ENCODE measurements around the gene LARGE1.
"Not testable (repeated sequence)": the region's sequence is repeated elsewhere in the genome, so short reads cannot be mapped to it uniquely, and the experiment has no call there.

The LARGE1 gene

DNA sequence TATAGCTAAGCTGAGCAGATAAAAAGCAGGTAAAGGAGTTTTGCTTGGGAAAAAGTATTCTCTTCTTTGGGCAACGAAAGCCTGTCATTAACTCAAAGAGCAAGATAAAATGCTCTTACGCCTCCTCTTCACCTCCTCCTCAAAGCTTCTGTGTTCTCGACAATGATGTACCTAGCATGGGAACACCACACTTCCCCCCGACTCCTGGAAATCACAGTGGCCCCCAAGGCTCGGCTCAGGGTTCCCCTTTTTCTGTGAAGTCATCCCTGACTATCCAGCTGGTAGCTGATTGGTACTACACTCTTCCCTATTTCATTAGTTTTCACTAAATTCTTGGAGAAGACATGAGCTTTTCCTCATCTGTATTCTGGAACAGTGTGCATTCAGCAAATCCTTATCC, 336.1 kb downstream of the LARGE1 start:
- ATAC-seq, result no peak

DNA sequence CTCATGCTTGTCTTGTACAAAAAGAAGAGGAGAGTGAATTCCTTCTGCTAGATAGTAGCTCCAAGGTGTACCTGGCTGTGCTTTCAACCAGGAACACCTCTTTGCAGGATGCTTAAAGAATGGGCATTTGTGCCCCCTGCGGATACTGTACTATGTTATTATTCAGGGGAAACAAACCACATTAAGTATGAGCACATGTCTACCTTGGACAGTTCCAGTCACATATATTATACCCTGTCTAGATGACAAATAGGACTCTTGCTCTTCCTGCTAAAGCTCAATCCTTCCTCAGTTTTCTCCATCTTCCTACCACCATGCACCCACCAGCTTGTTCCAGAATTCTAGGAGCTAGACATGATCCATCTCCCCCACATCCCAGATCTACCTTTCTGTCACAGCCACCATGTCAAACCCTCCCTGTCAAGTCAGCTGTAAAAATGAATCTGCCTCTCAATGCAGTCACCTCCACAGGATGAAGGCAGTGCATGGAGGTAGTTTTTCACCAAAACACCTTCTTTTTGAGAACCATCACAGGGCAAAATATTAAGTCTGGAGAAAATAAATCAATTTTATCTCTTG, 337.4 kb downstream of the LARGE1 start:
- ATAC-seq, result no peak

DNA sequence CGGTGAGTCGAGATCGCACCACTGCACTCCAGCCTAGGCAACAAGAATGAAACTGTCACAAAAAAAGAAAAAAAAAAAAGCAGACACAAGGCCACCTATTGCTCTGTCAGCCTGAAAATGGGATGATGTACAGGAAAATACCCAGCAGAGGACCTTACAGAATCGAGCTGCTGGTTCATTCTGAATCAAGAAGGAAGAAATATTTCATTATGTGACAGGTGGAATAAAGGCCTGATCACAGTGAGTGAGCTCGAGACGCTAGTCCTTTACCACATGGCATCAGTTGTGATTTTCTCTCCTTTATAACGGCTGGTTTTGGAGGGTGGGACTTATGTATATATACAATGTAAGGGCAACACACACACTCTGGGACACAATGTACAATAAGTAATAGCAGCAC, 340.0 kb downstream of the LARGE1 start:
- no peak for ATAC-seq

- ATAC-seq, result no peak
These were observed 340.7 kb downstream of the LARGE1 start for GRCh38 chr22:33579448-33580093.

DNA sequence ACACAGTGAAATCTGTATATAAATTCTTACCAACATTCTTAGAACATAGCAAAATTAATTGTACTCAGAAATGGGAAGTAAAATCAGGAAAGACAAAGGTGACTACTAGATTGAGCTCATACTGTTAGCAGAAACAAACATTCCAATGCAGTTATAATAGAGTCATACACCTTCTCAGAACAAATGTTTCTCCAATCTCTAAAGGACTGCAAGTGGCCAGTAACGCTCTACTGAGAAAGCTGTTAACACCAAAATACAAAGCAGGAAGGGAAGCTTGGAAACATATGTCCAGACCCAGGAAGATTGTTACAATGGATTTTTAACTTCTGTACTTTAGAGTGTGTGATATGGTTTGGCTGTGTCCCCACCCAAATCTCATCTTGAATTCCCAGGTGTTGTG, 341.5 kb downstream of the LARGE1 start:
- no peak for ATAC-seq

- no peak for ATAC-seq
These were observed 342.3 kb downstream of the LARGE1 start for GRCh38 chr22:33577862-33578411.

- no peak for ATAC-seq
These were observed 344.1 kb downstream of the LARGE1 start for GRCh38 chr22:33576205-33576604.

GRCh38 chr22:33575771-33576170, 344.5 kb downstream of the LARGE1 start:
- ATAC-seq, result no peak

GRCh38 chr22:33575041-33575440, 345.2 kb downstream of the LARGE1 start:
- ATAC-seq, result no peak

GRCh38 chr22:33573479-33573878, 346.8 kb downstream of the LARGE1 start:
- no peak for ATAC-seq

DNA sequence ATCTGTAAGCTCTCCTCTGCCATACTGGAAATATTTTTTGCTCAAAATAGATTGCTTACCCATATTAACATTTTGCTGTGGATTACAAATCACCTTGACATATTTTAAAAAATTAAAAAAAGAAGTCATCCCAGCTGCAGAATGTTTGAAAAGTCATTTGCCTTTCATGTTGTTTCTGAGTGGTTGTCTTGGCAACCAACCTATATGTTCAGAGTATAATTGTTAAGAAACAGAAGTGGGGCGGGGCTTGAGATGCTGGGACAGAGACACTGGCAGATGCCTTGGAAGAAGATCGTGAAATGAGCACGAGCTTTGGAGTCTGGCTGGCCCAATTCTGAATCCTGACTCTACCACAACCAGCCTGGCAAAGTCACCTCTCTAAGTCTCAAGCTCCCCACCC, 348.2 kb downstream of the LARGE1 start:
- ATAC-seq, result no peak

DNA sequence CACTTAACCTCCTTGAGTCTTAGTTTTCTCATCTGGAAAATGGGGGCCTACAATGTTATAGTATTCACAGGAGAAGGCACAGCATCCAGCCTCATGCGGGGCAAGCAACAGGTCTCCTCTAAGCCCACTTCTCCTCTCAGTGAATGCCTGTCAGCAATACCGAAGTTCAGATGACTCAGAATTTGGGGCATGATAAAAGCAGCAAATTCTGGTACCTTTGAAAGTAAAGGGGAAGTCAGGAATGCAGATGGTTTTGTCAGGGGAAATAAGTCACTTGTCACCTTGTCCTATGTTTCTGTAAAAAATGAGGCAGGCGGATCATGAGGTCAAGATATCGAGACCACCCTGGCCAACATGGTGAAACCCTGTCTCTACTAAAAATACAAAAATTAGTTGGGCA, 350.2 kb downstream of the LARGE1 start:
- ATAC-seq, result no peak

GRCh38 chr22:33569559-33569958, 350.7 kb downstream of the LARGE1 start:
- ATAC-seq, result no peak

DNA sequence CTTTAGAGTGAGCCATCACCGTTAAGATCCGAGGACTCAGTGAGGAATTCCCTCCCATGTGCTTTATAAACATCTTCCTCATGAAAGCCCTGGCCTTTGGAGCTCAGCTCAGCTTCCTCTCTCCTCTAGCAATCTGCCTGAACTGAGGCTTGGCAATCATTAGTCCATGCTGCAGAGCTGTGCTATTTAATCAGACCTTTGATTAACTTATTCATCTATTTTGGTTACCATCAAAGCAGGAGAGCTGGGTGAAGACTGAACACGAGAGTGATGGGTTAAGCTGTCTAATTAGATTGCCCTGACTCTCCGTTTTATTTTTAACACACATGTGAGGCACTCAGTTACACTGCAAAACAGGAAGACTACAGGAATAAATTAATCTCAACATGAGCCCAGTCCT, 351.3 kb downstream of the LARGE1 start:
- ATAC-seq, result no peak

DNA sequence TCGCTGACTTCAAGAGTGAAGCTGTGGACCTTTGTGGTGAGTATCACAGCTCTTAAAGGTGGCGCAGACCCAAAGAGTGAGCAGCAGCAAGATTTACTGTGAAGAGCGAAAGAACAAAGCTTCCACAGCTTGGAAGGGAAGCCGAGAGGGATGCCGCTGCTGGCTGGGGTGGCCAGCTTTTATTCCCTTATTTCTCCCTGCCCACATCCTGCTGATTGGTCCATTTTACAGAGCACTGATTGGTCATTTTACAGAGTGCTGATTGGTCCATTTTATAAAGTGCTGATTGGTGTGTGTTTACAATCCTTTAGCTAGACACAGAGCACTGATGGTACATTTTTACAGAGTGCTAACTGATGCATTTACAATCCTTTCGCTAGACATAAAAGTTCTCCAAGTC, 353.8 kb downstream of the LARGE1 start:
- not testable (repeated sequence) for ATAC-seq

- peak; percentile 39 to 67 for ATAC-seq
These were observed 354.7 kb downstream of the LARGE1 start for GRCh38 chr22:33565580-33565995.

GRCh38 chr22:33564683-33565082, 355.6 kb downstream of the LARGE1 start:
- ATAC-seq, result no peak

DNA sequence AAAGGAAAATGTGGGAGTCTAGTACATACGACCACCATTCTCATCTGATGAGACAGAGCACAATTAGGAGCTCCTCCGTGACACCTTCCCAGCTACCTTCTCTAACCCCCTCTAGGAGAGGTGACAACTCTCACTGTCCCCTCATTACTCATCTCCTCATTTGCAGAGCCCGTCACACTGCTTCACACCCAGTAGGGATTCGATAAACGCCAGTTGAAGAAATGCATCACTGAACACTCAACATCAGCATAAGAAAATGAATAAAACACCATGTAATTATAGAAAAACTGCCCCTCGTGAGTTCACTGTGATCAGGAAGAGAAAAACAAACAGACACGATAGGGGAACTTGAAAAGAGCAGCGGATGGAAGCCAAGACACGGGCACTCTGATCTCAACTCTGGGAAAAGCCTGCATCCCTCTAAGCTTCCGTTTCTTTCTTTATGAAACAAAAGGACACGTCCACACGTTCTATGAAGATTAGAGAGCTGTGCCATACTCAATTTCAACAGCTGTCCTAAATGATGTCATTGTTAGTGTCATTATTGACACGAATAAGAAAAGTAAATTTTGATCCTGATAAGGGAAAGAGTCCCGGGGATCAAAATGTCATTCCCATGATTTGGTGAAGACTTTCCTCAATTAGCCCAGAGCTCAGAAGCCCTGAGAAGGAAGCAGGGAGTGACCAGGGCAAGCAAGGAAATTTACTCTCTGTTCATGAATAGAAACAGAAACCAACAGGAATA, 356.9 kb downstream of the LARGE1 start:
- ATAC-seq, result no peak

- ATAC-seq, result no peak
These were observed 357.8 kb downstream of the LARGE1 start for GRCh38 chr22:33562501-33562900.

DNA sequence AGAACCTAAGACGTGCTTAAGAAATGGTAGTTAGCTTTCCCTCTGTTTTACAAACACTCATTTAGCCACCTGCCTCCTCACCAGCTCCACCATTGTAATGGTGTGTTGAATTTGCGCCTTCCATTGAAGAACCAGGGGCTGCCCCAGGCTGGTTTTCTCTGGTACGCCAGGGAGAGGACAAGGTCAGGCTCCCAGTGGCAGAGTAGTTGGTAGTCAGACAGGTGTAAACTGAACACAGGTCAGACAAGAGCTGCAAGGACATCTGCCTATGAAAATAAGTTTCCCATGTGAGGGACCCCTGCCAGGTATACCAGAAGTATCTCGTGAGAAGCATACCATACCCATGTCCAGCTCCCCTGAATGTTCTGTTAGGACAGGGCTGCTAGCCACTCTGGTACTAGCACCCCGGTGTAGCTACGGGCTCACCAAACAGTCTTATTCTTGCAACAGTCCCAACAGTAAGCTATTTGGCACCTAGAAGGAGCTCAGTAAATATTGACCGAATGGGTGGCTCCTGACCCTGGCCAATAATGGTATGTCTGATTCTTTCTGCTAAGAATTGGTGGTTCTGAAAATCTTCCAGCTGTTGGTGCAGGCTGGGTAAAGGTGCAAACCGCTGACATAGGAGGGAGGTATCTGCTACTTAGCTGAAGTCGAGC, 359.0 kb downstream of the LARGE1 start:
- no peak for ATAC-seq

DNA sequence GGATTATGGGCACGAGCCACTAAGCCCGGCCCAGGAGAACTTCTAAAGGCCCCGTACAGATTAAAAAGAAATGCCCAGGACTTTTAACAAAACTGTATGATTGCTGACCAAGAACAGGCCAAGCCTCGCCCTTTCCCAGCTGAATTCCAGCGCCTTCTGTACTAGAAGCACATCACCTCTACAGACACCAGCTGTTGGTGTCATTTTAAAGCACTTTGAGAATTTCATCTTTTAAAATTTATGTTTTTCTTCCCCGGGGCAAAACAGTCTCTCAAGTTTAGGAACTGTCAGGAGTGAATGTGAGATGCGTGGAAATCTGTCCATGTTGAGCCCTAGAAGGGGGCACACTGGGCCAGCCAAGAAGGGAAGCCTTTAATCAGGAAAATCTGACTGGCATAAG, 362.4 kb downstream of the LARGE1 start:
- ATAC-seq, result no peak

DNA sequence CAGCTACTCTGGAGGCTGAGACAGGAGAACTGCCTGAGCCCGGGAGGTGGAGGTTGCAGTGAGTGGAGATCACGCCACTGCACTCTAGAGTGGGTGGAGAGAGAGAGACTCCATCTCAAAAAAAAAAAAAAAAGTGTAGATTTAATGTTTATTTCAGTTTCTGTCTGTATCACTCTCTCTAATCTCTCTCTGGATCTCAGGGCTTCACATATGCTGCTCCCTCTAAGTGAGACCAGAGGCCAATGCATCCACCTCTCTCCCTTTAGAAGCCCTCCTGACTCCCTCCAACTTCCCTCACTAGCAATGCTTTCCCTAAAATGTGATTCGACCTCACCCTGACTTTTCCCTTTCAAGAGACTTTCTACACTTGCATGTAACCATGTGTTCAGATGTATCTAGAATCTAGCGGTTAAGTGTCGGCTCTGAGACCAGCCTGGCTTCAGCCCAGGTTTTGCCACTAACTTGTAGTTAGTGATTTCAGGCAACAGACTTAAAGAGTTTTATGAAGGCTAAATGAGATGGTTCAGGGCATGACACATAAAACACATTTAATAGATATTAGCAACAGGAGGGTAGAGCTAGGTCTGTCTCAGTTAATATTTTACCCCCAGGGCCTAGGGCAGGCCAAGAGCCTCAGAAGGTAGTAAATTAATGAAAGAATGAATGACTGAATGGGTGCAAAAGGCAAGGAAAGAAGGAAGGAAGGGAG, 364.3 kb downstream of the LARGE1 start:
- ATAC-seq, result no peak

- ATAC-seq, result no peak
These were observed 366.8 kb downstream of the LARGE1 start for GRCh38 chr22:33553493-33553892.

Measured in activated CD4-positive, CD25-positive, alpha-beta regulatory T cell treated with anti-CD3 and anti-CD28 coated beads, Interleukin-2, amount 50 U/mL, for 24 hours (primary cell).